Measurements from ENCODE around the gene CUL3.

- TF ChIP-seq POU6F1 (CRISPR knock-in tag; IDR thresholded peaks at IDR 0.05; ENCODE audit: borderline replicate concordance, low read depth) (no peak), RARB (CRISPR knock-in tag; IDR thresholded peaks at IDR 0.05) (no peak), CREB5 (CRISPR knock-in tag; IDR thresholded peaks at IDR 0.05; ENCODE audit: low read depth) (no peak), TCF4 (CRISPR knock-in tag; IDR thresholded peaks at IDR 0.05; ENCODE audit: borderline replicate concordance) (no peak), BACH2 (CRISPR knock-in tag; IDR thresholded peaks at IDR 0.05; ENCODE audit: borderline replicate concordance) (no peak), TSHZ2 (CRISPR knock-in tag; IDR thresholded peaks at IDR 0.05) (no peak), OSR1 (CRISPR knock-in tag; IDR thresholded peaks at IDR 0.05) (no peak), ARNTL (CRISPR knock-in tag; IDR thresholded peaks at IDR 0.05; ENCODE audit: borderline replicate concordance, low read depth) (no peak), PATZ1 (CRISPR knock-in tag; IDR thresholded peaks at IDR 0.05; ENCODE audit: borderline replicate concordance) (no peak), ZNF8 (CRISPR knock-in tag; IDR thresholded peaks at IDR 0.05) (no peak), ISL1 (CRISPR knock-in tag; IDR thresholded peaks at IDR 0.05) (no peak), SNAI2 (CRISPR knock-in tag; IDR thresholded peaks at IDR 0.05) (no peak), ZFP3 (CRISPR knock-in tag; IDR thresholded peaks at IDR 0.05) (no peak), TOX (CRISPR knock-in tag; IDR thresholded peaks at IDR 0.05; ENCODE audit: borderline replicate concordance) (no peak)
These were observed 16.8 kb upstream of the CUL3 start for GRCh38 chr2:224601923-224602322.

Data from SK-N-SH treated with all-trans-retinoic acid at 6 μM for 48 hours (cell line).